GM12874 (cell line): ENCODE results near the gene FBXO42.

Source experiments
- CTCF ChIP-seq: IDR thresholded peaks from 2 replicates; pipeline ENCODE4 v1.5.1; 2011; ENCODE audit warnings: low read depth, mild to moderate bottlenecking, control low read depth, low read length, moderate library complexity; ENCODE audit not compliant: insufficient read depth

FBXO42 gene

GRCh38 chr1:16253332-16253922, 98.9 kb downstream of the FBXO42 start:
- no peak for TF ChIP-seq CTCF

GRCh38 chr1:16252912-16253311, 99.4 kb downstream of the FBXO42 start:
- TF ChIP-seq CTCF: no peak

- TF ChIP-seq CTCF: no peak
Observed at GRCh38 chr1:16251381-16251780, 100.9 kb downstream of the FBXO42 start.

GRCh38 chr1:16250524-16251251, 101.6 kb downstream of the FBXO42 start:
- TF ChIP-seq CTCF: no peak

- TF ChIP-seq CTCF: no peak
Observed at GRCh38 chr1:16249596-16250241, 102.6 kb downstream of the FBXO42 start.

GRCh38 chr1:16248603-16249516, 103.4 kb downstream of the FBXO42 start:
- no peak for TF ChIP-seq CTCF

- TF ChIP-seq CTCF: no peak
Observed at GRCh38 chr1:16248007-16248436, 104.3 kb downstream of the FBXO42 start.
